ENCODE measurements around the gene SMCO4.

SMCO4 gene

GRCh38 chr11:93545566-93545965 is 2.4 kb upstream of the SMCO4 start:
- FAIRE-seq (no peak), DNase-seq (ENCODE audit: insufficient read length, low spot score) (no peak)
- no peak for TF ChIP-seq CTCF (IDR thresholded peaks at IDR 0.05; ENCODE audit: insufficient read depth, missing control alignments)

GRCh38 chr11:93542811-93543229 is 371 bp downstream of the SMCO4 start:
- FAIRE-seq (no peak), DNase-seq (ENCODE audit: insufficient read length, low spot score) (no peak)
- TF ChIP-seq CTCF (IDR thresholded peaks at IDR 0.05; ENCODE audit: insufficient read depth, missing control alignments): no peak

- FAIRE-seq (no peak), DNase-seq (ENCODE audit: insufficient read length, low spot score) (no peak)
- no peak for TF ChIP-seq CTCF (IDR thresholded peaks at IDR 0.05; ENCODE audit: insufficient read depth, missing control alignments)
Observed at GRCh38 chr11:93541884-93542810, 1.0 kb downstream of the SMCO4 start.

GRCh38 chr11:93540896-93541553 is 2.2 kb downstream of the SMCO4 start:
- FAIRE-seq: no peak

GRCh38 chr11:93540337-93540736 is 2.9 kb downstream of the SMCO4 start:
- DNase-seq (ENCODE audit: insufficient read length, low spot score) (no peak), FAIRE-seq (no peak)
- TF ChIP-seq CTCF (IDR thresholded peaks at IDR 0.05; ENCODE audit: insufficient read depth, missing control alignments): no peak

More at GRCh38 chr11:93540896-93541553, 2.2 kb downstream of the SMCO4 start:
- no peak for DNase-seq (ENCODE audit: insufficient read length, low spot score)
- no peak for TF ChIP-seq CTCF (IDR thresholded peaks at IDR 0.05; ENCODE audit: insufficient read depth, missing control alignments)

- no peak for TF ChIP-seq CTCF (IDR thresholded peaks at IDR 0.05; ENCODE audit: insufficient read depth, missing control alignments)
- DNase-seq (ENCODE audit: insufficient read length, low spot score): no peak
- no peak for FAIRE-seq
Observed at GRCh38 chr11:93537767-93538261, 5.4 kb downstream of the SMCO4 start.
